ENCODE data around the gene PCDHGA6. TPM values are rescaled to one million over a fixed set of nuclear protein-coding genes. Genes with fewer than 3 reads are reported as not detected.

PCDHGA6 gene
- polyA plus RNA-seq, 1 donor from 2014 or later: 0.09 TPM

Other genes with a start within 250 kb of the PCDHGA6 start
- 4.5 and 4.7 TPM in 2 replicates for gene PCDHB5, start 238.7 kb upstream of the PCDHGA6 start, polyA plus RNA-seq
- gene PCDHB6, start 223.8 kb upstream of the PCDHGA6 start, polyA plus RNA-seq: 1.6 and 1.7 TPM in 2 replicates
- gene PCDHB7, start 201.2 kb upstream of the PCDHGA6 start, polyA plus RNA-seq: 0.99 and 2.1 TPM in 2 replicates
- 0.76 and 0.81 TPM in 2 replicates for gene PCDHB8, start 196.1 kb upstream of the PCDHGA6 start, polyA plus RNA-seq
- gene PCDHB16, start 191.5 kb upstream of the PCDHGA6 start, polyA plus RNA-seq: 2.1 and 2.8 TPM in 2 replicates
- gene PCDHB9, start 186.7 kb upstream of the PCDHGA6 start, polyA plus RNA-seq: 4.8 and 4.9 TPM in 2 replicates
- 8.7 and 9.6 TPM in 2 replicates for gene PCDHB10, start 181.5 kb upstream of the PCDHGA6 start, polyA plus RNA-seq
- 2.7 and 3.7 TPM in 2 replicates for gene PCDHB11, start 174.3 kb upstream of the PCDHGA6 start, polyA plus RNA-seq
- 1.3 and 2.2 TPM in 2 replicates for gene PCDHB12, start 165.2 kb upstream of the PCDHGA6 start, polyA plus RNA-seq
- 1.0 and 1.6 TPM in 2 replicates for gene PCDHB13, start 160.0 kb upstream of the PCDHGA6 start, polyA plus RNA-seq
- 12.6 and 18.3 TPM in 2 replicates for gene PCDHB14, start 150.5 kb upstream of the PCDHGA6 start, polyA plus RNA-seq
- 11.2 and 13.7 TPM in 2 replicates for gene PCDHB15, start 128.5 kb upstream of the PCDHGA6 start, polyA plus RNA-seq
- gene SLC25A2, start 69.8 kb upstream of the PCDHGA6 start, polyA plus RNA-seq: not detected in 2 replicates
- gene TAF7, start 53.1 kb upstream of the PCDHGA6 start, polyA plus RNA-seq: 173 and 198 TPM in 2 replicates
- 0.19 and 0.50 TPM in 2 replicates for gene PCDHGA1, start 43.4 kb upstream of the PCDHGA6 start, polyA plus RNA-seq
- gene PCDHGA2, start 35.1 kb upstream of the PCDHGA6 start, polyA plus RNA-seq: 0.21 and 0.26 TPM in 2 replicates
- 0.10 and 0.26 TPM in 2 replicates for gene PCDHGA3, start 30.1 kb upstream of the PCDHGA6 start, polyA plus RNA-seq
- 0.46 and 0.68 TPM in 2 replicates for gene PCDHGB1, start 23.8 kb upstream of the PCDHGA6 start, polyA plus RNA-seq
- 0.38 TPM in 1 of 2 replicates, not detected in the other for gene PCDHGA4, start 18.9 kb upstream of the PCDHGA6 start, polyA plus RNA-seq
- 0.30 and 0.43 TPM in 2 replicates for gene PCDHGB2, start 13.9 kb upstream of the PCDHGA6 start, polyA plus RNA-seq
- 0.25 TPM in 1 of 2 replicates, not detected in the other for gene PCDHGA5, start 9.7 kb upstream of the PCDHGA6 start, polyA plus RNA-seq
- not detected in 2 replicates for gene PCDHGB3, start 3.6 kb upstream of the PCDHGA6 start, polyA plus RNA-seq
- gene PCDHGA7, start 8.9 kb downstream of the PCDHGA6 start, polyA plus RNA-seq: not detected in 2 replicates
- 9.3 and 13.0 TPM in 2 replicates for gene PCDHGB4, start 13.8 kb downstream of the PCDHGA6 start, polyA plus RNA-seq
- 0.19 and 0.38 TPM in 2 replicates for gene PCDHGA8, start 18.7 kb downstream of the PCDHGA6 start, polyA plus RNA-seq
- gene PCDHGB5, start 24.1 kb downstream of the PCDHGA6 start, polyA plus RNA-seq: 0.17 and 0.54 TPM in 2 replicates
- 0.11 TPM in 1 of 2 replicates, not detected in the other for gene PCDHGA9, start 28.9 kb downstream of the PCDHGA6 start, polyA plus RNA-seq
- gene PCDHGB6, start 34.1 kb downstream of the PCDHGA6 start, polyA plus RNA-seq: 29.2 and 34.4 TPM in 2 replicates
- 7.3 and 8.1 TPM in 2 replicates for gene PCDHGA10, start 39.1 kb downstream of the PCDHGA6 start, polyA plus RNA-seq
- gene PCDHGB7, start 43.8 kb downstream of the PCDHGA6 start, polyA plus RNA-seq: 4.7 and 5.1 TPM in 2 replicates
- gene PCDHGA11, start 47.2 kb downstream of the PCDHGA6 start, polyA plus RNA-seq: 0.32 and 0.62 TPM in 2 replicates
- gene PCDHGA12, start 56.6 kb downstream of the PCDHGA6 start, polyA plus RNA-seq: 0.11 and 0.56 TPM in 2 replicates
- 2.1 and 2.8 TPM in 2 replicates for gene PCDHGC3, start 102.1 kb downstream of the PCDHGA6 start, polyA plus RNA-seq
- gene PCDHGC4, start 111.1 kb downstream of the PCDHGA6 start, polyA plus RNA-seq: 4.3 and 6.4 TPM in 2 replicates
- 0.51 and 0.54 TPM in 2 replicates for gene PCDHGC5, start 115.2 kb downstream of the PCDHGA6 start, polyA plus RNA-seq
- gene DIAPH1, start 245.1 kb downstream of the PCDHGA6 start, polyA plus RNA-seq: 21.9 and 22.4 TPM in 2 replicates